ENCODE data around the gene TCF23.
"Not testable (repeated sequence)": the region's sequence is repeated elsewhere in the genome, so short reads cannot be mapped to it uniquely, and the experiment has no call there.

Gene TCF23

DNA sequence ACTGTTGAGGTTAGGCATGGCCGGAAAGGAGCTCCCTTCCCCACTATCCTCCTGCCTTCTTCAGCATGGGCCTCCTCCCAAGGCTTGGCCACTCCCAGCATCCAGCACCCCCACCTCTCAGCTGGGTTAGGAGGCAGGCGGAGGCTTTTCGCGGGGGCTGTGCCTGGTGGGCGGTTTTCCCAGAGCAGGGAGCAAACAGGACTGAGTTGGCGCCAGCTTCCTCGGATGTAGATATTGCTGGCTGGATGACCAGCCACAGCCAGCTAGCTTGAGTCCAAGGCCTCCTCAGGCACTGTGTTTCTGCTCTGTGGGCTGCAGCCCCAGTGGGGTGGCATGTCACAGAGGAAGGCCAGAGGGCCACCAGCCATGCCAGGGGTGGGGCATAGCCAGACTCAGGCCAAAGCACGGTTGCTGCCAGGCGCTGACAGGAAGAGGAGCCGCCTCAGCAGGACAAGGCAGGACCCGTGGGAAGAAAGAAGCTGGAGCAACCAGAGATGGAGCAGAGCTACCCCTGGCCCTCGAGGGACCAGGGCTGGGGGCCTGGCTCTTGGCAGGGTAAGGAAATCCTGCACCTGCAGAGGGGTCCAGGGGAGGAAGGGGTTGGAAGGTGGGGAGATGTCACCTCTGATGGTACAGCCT lies at the start of gene TCF23:
TCF23 (plus strand) TSS at position 204 of the 639 bp plus-strand sequence; CDS start at position 334, 130 bp downstream.
- in situ Hi-C loops (cut with HindIII; ENCODE audit: low sequenced_read_pairs): no loop called here

DNA sequence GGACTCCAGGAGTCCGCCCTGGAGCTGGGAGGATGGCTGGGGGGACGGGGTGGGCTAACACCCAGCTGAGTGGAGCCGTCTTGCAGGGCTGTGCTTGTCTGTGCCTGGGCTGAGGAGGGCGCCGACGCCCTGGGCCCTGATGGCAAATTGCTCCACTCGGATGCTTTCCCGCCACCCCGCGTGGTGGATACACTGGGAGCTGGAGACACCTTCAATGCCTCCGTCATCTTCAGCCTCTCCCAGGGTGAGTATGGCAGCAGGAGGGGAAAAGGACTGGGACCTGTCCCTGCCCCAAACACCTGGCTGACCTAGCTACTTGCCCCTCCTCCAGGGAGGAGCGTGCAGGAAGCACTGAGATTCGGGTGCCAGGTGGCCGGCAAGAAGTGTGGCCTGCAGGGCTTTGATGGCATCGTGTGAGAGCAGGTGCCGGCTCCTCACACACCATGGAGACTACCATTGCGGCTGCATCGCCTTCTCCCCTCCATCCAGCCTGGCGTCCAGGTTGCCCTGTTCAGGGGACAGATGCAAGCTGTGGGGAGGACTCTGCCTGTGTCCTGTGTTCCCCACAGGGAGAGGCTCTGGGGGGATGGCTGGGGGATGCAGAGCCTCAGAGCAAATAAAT lies 49.4 kb upstream of the TCF23 start:
- in situ Hi-C loops (cut with HindIII; ENCODE audit: low sequenced_read_pairs): no loop called here

DNA sequence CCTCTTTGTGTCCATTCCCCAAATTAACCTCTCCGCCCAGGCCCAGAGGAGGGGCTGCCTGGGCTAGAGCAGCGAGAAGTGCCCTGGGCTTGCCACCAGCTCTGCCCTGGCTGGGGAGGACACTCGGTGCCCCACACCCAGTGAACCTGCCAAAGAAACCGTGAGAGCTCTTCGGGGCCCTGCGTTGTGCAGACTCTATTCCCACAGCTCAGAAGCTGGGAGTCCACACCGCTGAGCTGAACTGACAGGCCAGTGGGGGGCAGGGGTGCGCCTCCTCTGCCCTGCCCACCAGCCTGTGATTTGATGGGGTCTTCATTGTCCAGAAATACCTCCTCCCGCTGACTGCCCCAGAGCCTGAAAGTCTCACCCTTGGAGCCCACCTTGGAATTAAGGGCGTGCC lies 48.8 kb upstream of the TCF23 start:
- in situ Hi-C loops (cut with HindIII; ENCODE audit: low sequenced_read_pairs): no loop called here

DNA sequence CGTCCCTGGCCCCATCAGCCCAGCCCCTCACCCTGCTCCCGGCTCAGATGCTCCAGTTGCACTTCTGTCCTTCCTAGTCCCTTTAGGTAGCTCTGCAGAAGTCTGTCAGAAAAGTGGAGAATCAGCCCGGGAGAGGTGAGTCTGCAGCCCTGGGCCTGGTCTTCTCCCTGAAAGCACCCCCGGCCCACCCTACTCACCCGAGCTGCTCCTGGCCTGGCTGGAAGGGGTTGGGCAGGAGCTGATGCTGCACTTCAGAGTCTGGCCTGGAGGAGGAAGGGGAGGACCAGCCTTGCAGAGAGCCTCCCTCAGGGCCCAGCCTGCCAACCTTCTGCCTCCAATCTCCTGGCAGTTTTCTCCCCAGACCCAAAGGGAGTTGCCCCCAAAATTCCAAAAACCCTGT lies 46.5 kb upstream of the TCF23 start:
- in situ Hi-C loops (cut with HindIII; ENCODE audit: low sequenced_read_pairs): no loop called here

DNA sequence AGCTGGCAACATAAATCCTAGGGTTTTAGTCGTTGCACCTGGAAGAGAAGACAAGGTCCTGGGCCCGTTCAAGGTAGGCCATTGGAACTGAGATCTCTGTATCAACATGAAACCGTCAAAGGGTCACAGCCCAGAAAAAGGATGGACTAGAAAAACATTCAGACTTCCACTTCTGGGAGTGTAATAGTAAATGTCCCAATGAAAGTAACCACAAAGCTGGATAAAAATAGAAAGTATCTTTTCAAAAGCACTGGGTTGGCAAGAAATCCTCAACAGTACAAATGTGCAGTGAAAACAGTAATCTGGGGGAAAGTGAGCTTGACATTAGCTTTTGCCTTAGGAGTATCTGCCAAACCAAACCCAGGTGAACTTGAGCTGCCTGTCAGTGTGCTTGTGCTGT lies 42.8 kb upstream of the TCF23 start:
- in situ Hi-C loops (cut with HindIII; ENCODE audit: low sequenced_read_pairs): no loop called here

DNA sequence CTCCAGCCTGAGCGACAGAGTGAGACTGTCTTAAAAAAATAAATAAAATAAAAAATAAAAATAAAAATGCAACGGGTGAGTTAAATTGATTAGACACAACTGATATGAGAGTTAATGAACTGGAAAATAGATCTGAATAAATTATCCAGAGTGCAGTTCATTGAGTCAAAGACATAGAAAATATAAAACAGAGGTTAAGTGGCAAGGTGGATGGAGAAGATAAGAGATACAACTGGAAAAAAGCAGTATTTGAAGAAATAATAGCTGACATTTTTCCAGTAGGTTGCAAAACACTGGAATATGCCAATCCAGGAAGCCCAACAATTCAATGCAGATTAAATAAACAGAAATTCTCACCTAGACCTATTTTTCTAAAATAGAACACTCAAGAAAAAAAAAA lies 40.6 kb upstream of the TCF23 start:
- in situ Hi-C loops (cut with HindIII; ENCODE audit: low sequenced_read_pairs): no loop called here

DNA sequence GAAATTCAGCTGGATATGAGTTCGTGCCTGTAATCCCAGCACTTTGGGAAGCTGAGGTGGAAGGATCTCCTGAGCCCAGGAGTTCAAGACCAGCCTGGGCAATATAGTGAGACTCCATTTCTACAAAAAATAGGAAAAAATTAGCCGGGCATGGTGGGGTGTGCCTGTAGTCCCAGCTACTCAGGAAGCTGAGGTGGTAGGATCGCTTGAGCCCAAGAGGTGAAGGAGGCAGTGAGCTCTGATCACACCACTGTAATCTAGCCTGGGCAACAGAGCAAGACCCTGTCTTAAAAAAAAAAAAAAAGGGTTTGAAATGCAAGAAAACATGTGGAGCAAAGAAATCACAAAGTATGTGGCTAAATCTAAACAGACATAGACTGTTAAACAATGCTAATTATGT lies 39.7 kb upstream of the TCF23 start:
- in situ Hi-C loops (cut with HindIII; ENCODE audit: low sequenced_read_pairs): no loop called here

DNA sequence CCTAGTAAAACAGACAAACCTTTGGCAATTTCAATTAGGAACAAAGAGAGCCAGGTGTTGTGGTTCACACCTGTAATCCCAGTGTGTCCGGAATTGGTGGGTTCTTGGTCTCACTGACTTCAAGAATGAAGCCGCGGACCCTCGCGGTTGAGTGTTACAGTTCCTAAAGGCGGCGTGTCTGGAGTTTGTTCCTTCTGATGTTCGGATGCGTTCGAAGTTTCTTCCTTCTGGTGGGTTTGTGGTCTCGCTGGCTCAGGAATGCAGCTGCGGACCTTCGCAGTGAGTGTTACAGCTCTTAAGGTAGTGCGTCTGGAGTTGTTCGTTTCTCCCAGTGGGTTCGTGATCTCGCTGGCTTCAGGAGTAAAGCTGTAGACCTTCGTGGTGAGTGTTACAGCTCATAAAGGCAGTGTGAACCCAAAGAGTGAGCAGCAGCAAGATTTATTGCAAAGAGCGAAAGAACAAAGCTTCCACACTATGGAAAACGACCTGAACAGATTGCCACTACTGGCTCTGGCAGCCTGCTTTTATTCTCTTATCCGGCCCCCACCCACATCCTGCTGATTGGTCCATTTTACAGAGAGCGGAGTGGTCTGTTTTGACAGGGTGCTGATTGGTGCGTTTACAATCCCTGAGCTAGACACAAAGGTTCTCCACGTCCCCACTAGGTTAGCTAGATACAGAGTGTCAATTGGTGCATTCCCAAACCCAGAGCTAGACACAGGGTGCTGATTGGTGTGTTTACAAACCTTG lies 38.0 kb upstream of the TCF23 start:
- in situ Hi-C loops (cut with HindIII; ENCODE audit: low sequenced_read_pairs): not testable (repeated sequence)

DNA sequence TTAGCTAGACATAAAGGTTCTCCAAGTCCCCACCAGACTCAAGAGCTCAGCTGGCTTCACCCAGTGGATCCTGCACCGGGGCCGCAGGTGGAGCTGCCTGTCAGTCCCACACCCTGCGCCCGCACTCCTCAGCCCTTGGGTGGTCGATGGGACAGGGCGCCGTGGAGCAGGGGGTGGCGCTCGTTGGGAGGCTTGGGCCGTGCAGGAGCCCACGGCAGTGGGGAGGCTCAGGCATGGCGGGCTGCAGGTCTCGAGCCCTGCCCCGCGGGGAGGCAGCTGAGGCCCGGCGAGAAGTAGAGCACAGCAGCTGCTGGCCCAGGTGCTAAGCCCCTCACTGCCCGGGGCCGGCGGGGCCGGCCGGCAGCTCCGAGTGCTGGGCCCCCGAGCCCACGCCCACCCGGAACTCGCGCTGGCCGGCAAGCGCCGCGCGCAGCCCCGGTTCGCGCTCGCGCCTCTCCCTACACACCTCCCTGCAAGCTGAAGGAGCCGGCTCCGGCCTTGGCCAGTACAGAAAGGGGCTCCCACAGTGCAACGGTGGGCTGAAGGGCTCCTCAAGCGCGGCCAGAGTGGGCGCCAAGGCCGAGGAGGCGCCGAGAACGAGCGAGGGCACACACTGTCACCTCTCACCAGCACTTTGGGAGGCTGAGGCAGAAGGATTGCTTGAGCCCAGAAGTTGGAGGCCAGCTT lies 37.3 kb upstream of the TCF23 start:
- in situ Hi-C loops (cut with HindIII; ENCODE audit: low sequenced_read_pairs): not testable (repeated sequence)

DNA sequence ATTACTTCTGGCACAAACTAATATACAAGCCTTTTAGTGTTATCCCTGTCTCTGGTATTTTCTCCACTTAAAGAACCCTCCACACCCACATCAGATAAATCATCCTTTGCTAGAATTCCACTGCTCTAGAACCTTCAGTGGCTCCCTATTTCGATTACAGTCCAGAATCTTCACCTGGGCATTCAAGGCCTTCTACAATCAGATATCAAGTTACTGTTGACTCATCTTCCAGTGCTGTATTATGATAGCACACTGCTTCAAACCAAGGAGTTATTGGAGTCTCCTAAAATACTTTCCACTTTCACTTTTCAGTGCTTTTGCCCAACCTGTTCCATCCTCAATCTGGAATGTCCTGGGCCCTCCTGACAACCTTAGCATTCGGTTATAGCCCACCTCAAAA lies 33.3 kb upstream of the TCF23 start:
- in situ Hi-C loops (cut with HindIII; ENCODE audit: low sequenced_read_pairs): no loop called here

DNA sequence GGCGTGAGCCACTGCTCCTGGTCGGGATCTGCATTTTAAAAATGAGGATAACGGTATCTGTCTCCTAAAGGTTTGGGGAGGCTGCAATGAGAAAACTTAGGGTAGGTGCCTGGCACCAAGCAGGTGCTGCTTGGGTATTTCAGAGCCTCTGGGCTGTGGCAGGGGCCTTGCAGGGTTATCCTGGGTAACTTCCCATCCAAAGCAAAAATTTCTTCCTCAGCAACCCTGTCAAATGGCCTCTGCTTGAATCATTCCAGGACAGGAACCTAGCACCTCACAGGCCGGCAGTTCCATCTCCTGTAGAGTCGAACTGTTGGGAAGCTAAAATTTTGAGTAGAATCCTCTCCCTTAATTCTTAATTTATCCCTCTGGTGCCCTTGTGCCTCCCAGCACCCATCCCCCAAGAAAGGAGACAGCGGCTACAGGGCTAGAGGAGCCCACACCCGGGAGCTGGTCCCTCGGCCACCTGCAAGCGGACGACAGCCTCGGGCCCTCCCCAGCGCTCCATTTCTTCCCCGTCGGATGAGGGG lies 30.7 kb upstream of the TCF23 start:
- in situ Hi-C loops (cut with HindIII; ENCODE audit: low sequenced_read_pairs): no loop called here

DNA sequence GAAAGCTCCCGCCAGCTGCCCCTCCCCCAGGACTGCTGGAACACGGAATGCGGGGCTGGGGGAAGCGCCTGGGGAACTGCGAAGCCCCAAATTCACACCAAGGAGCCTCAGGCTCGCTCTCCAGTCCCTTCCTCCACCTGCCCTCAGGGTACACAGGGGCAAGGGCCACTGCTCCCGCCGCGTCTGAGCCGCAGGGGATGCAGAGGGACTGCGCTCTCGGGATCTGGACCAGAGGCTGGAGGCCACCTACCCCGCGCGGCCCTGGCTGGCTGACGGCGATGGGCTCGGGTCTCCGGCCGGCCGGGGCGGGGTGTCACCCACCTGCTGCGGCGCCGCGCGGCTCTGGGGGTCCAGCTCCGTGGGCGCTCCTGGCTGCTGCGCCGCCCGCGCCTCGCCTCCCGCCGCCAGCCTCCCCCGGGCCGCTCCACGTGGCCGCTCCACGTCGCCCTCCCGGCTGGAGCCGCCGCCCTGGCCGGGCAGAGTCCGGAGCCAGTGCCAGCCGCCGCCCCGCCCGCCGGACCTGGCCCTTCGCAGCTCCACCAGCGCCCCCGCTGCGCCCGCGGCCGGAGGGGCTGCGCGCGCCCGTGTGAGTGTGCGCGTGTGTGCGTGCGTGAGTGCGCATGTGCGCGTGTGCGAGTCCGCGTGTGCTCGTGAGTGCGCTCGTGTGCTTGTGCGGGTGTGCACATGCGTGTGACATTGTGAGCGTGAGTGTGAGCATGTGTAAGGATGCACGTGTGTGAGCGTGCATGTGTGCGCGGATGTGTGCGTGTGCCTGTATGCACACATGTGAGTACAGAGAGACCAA lies 30.1 kb upstream of the TCF23 start, which contains the start of gene CGREF1:
CGREF1 (minus strand) TSS at position 604 of the 805 bp plus-strand sequence. CDS start 14,762 bp downstream, outside the sequence.
- in situ Hi-C loops (cut with HindIII; ENCODE audit: low sequenced_read_pairs): no loop called here

DNA sequence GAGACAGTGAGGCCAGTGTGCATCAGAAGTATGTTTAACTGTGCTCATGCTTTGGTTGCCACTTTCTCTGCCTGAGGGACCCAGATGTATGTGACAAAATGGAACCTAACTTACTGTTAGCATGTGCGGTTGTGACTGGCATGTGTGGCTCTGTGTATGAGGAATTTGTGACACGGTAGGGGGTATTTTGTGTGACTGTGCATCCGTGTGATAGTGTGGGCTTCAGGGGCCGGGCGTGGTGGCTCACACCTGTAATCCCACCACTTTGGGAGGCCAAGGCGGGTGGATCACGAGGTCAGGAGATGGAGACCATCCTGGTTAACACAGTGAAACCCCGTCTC lies 29.5 kb upstream of the TCF23 start:
- in situ Hi-C loops (cut with HindIII; ENCODE audit: low sequenced_read_pairs): not testable (repeated sequence)

DNA sequence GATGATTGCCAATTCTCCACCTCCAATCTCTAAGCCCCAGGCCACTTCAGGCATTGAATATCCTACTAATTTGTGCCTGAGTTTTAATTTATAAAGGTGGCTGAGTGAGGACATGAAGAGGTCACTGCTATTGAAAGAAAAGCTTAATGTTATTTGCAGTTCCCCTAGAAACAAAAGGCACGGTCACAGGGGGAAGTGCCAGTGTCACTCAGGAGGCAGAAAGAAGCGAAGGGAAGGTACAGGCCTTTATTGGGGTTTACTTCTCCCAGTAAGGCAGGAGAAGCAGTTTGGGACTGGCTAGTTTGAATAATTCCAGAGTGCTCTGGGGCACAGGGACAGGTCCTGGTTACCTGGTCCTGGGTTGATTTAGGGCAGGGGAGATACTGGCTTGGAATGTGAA lies 26.9 kb upstream of the TCF23 start:
- in situ Hi-C loops (cut with HindIII; ENCODE audit: low sequenced_read_pairs): no loop called here

DNA sequence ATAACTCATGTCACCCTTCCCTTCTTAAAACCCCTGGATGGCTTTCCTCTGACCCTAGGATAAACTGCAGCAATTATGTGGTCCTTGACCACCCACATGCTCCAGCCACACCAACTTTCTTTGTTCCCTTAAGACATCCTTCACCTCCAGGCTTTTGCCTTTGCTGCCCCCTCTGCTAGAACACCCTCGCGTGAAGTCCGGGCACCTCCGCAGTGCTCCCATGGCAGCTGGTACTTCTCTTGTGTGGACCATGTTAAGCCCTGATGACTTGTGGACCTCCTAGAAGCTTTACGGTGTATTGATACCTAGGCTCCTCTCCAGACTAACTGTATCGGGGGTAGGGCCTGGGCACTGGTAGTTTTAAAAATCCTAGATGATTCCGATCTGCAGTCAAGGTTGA lies 26.0 kb upstream of the TCF23 start:
- in situ Hi-C loops (cut with HindIII; ENCODE audit: low sequenced_read_pairs): no loop called here

DNA sequence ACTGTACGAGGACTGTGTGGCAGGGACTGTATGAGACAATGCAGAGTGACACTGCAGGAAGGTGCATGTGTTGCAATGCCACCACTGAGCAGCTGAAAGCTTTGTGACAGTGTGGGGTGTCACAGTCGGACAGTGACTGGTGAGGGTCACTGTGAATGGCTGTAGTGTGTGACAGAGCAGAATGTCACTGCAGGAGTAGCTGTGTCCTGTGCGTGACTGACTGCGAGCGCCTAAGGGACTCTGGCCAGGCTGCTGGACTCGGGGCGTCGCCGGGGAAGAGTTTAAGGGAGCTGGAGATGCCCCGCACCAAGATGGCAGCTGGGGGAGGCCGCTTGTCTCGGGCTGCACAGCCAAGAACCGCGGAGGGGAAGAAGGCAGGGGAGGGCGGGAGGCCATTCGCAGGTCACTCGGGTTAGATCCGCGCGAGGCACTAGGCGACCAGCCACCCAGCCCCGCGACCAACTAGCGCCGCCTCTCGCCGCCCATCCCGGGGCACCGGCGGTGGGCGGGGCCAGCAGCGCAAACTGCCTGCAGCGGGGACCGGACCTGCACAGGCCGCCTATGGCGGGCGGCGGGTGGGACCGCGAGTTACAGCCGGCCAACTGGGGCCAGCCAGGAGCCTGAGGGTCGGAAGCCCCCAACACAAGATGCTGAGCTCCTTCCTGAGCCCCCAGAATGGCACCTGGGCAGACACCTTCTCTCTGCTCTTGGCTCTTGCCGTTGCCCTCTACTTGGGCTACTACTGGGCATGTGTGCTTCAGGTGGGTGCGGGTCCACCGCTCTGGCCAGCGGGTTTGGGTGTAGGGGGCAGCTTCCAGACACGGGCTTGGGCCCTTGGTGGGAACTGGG lies 25.3 kb upstream of the TCF23 start, which contains the start of gene ABHD1:
ABHD1 (plus strand) TSS at position 514 of the 849 bp plus-strand sequence; CDS start at position 648, 134 bp downstream.
- in situ Hi-C loops (cut with HindIII; ENCODE audit: low sequenced_read_pairs): no loop called here

DNA sequence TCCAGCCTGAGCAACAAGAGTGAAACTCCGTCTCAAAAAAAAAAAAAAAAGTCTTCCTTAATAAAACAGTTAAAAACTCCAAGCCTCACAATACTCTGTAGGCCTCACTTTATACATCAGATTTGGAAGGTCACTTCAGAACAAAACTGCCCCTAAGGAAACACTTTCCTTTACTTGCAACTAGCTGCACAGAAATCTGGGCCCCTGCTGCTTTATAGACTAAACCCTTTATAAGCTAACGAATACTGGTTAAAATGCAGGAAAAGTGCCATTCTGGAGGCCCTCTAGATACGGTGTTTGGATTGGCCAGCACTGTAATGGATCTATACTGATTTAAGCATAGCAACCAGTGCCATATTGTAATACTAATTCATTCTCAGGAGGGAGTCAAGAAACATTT lies 23.7 kb upstream of the TCF23 start:
- in situ Hi-C loops (cut with HindIII; ENCODE audit: low sequenced_read_pairs): no loop called here

DNA sequence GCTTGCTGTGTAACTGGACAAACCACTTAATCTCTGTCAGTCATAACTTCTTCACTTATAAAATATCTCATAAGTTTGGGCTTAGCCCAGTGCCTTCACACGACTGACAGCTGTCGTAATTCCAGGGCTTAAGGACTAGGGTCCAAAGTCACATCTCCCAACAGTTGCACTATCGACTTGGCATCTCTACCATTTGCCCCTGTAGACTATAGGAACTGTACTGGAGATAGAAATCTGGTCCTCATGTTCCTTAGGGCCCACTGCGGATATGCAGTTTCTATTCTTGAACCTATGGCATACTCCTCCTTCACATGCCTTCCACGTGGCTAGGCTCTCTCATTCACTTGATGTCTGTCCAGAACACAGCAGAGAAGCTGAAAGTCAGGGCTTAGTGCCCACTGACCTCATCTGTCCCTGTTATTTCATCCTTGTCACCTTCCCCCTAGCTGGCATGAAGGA lies 22.5 kb upstream of the TCF23 start:
- in situ Hi-C loops (cut with HindIII; ENCODE audit: low sequenced_read_pairs): no loop called here

DNA sequence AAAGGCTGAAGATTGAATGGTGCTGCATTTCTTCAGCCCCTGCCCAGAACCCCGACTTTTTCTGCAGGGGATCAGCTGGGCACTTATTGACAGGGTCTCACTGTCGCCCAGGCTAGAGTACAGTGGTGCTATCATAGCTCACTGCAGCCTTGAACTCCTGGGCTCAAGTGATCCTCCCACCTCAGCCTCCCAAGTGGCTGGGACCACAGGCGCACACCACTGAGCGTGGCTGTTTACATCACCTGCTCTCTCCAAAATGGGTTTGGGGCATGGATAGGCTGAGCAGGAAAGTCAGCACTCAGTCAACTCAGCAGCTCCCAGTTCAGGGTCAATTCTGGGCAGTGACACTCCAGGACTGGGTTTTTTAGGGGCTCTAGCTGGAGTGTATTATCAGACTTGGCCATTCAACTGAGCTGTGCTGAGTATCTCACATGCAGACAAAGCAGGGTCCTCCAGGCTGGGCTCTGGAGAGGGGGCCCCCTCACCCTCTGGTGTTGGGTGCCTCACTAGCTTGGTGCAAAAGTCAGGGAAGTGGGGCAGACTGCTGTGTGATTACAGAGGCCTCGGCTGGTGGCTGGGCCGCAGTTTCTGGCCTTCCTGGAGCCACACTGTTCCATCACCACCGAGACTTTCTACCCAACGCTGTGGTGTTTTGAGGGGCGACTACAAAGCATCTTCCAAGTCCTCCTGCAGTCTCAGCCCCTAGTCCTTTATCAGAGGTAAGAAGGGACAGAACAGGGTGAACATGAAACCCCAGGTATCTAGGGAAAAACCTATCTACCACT lies 20.7 kb upstream of the TCF23 start:
- in situ Hi-C loops (cut with HindIII; ENCODE audit: low sequenced_read_pairs): no loop called here
